ENCODE measurements around the gene HSPA12B. TPM values are rescaled to one million over a fixed set of nuclear protein-coding genes. Genes with fewer than 3 reads are reported as not detected.

HSPA12B gene
- total and polyA plus RNA-seq, 2 donors from 2014 or later, result 8.7 to 18.9 TPM

GRCh38 chr20:3752386-3752759, 19.9 kb downstream of the HSPA12B start:
- DNase-seq, result peak in 1 of 5 donors; percentile 66
- FAIRE-seq, result no peak
- H3K36me3 ChIP-seq (ENCODE audit: control insufficient read depth in 2 of 3, insufficient read depth in 3 of 3, low read length in 3 of 3), result peaks cover 0 to 4% (median 0%) of the 10 kb centered on the region in 3 donors
- no peak overlapping the region for H3K9ac ChIP-seq (ENCODE audit: low read length in 3 of 3)
- TF ChIP-seq CTCF (IDR thresholded peaks at IDR 0.05; ENCODE audit: borderline replicate concordance, extremely low read depth, insufficient read depth), result no peak
- no peak overlapping the region for H3K27ac ChIP-seq (ENCODE audit: low read depth in 2 of 2, low read length in 2 of 2)
- no peaks in the 10 kb centered on the region for H3K9me3 ChIP-seq (ENCODE audit: control insufficient read depth in 2 of 3, insufficient read depth in 1 of 3, low read length in 3 of 3)
- H3K27me3 ChIP-seq (ENCODE audit: control insufficient read depth, insufficient read depth, low read length), result no peaks in the 10 kb centered on the region
- intact Hi-C loops (cut with DNase I), result no loop called here
- H3K4me1 ChIP-seq (ENCODE audit: control insufficient read depth in 2 of 3, insufficient read depth in 2 of 3, low read depth in 1 of 3, low read length in 3 of 3), result peaks cover 0 to 7% (median 0%) of the 10 kb centered on the region in 3 donors
- H3K4me3 ChIP-seq (ENCODE audit: low read length in 3 of 3), result peak overlapping the region in 1 of 3 donors; percentile 39

GRCh38 chr20:3753098-3753497, 20.6 kb downstream of the HSPA12B start:
- no peak for FAIRE-seq
- Histone ChIP-seq H3K4me3 (ENCODE audit: low read length in 3 of 3) (no peak overlapping the region), H3K27me3 (ENCODE audit: control insufficient read depth, insufficient read depth, low read length) (no peaks in the 10 kb centered on the region), H3K9ac (ENCODE audit: low read length in 3 of 3) (no peak overlapping the region), H3K27ac (ENCODE audit: low read depth in 2 of 2, low read length in 2 of 2) (no peak overlapping the region), H3K36me3 (ENCODE audit: control insufficient read depth in 2 of 3, insufficient read depth in 3 of 3, low read length in 3 of 3) (peaks cover 0 to 4% (median 0%) of the 10 kb centered on the region in 3 donors), H3K4me1 (ENCODE audit: control insufficient read depth in 2 of 3, insufficient read depth in 2 of 3, low read depth in 1 of 3, low read length in 3 of 3) (peaks cover 0 to 7% (median 0%) of the 10 kb centered on the region in 3 donors), H3K9me3 (ENCODE audit: control insufficient read depth in 2 of 3, insufficient read depth in 1 of 3, low read length in 3 of 3) (no peaks in the 10 kb centered on the region)
- intact Hi-C loops (cut with DNase I), result no loop called here
- DNase-seq, result peak; percentile 56 to 82 (median 67)
- peak; percentile 66 for TF ChIP-seq CTCF (IDR thresholded peaks at IDR 0.05; ENCODE audit: borderline replicate concordance, extremely low read depth, insufficient read depth)

- intact Hi-C loops (cut with DNase I), result no loop called here
- Histone ChIP-seq H3K4me1 (ENCODE audit: control insufficient read depth in 2 of 3, insufficient read depth in 2 of 3, low read depth in 1 of 3, low read length in 3 of 3) (peaks cover 0 to 7% (median 0%) of the 10 kb centered on the region in 3 donors), H3K9me3 (ENCODE audit: control insufficient read depth in 2 of 3, insufficient read depth in 1 of 3, low read length in 3 of 3) (no peaks in the 10 kb centered on the region), H3K27me3 (ENCODE audit: control insufficient read depth, insufficient read depth, low read length) (no peaks in the 10 kb centered on the region), H3K9ac (ENCODE audit: low read length in 3 of 3) (no peak overlapping the region), H3K27ac (ENCODE audit: low read depth in 2 of 2, low read length in 2 of 2) (no peak overlapping the region), H3K4me3 (ENCODE audit: low read length in 3 of 3) (no peak overlapping the region), H3K36me3 (ENCODE audit: control insufficient read depth in 2 of 3, insufficient read depth in 3 of 3, low read length in 3 of 3) (peaks cover 0 to 4% (median 0%) of the 10 kb centered on the region in 3 donors)
- peak in 2 of 5 donors; percentile 56 to 81 for DNase-seq
- TF ChIP-seq CTCF (IDR thresholded peaks at IDR 0.05; ENCODE audit: borderline replicate concordance, extremely low read depth, insufficient read depth), result no peak
- FAIRE-seq, result no peak
Observed at GRCh38 chr20:3753501-3754275, 21.2 kb downstream of the HSPA12B start.

All from kidney (tissue), 14 donors.